ENCODE data around the gene DMD. TPM values are rescaled to one million over a fixed set of nuclear protein-coding genes. Genes with fewer than 3 reads are reported as not detected.

The DMD gene
- total and polyA plus RNA-seq, 7 donors: 2.5 to 260 (median 183) TPM

- H3K4me3 ChIP-seq: no peak overlapping the region
- no peaks in the 10 kb centered on the region for H3K9me3 ChIP-seq
- TF ChIP-seq POLR2AphosphoS5 (IDR thresholded peaks at IDR 0.05) (no peak), EP300 (IDR thresholded peaks at IDR 0.05) (no peak), CTCF (IDR thresholded peaks at IDR 0.05) (no peak), POLR2A (IDR thresholded peaks at IDR 0.05) (no peak)
- intact Hi-C loops (cut with DNase I): no loop called here
- H3K36me3 ChIP-seq: no peaks in the 10 kb centered on the region
- no peak for DNase-seq
- no peaks in the 10 kb centered on the region for H3K27me3 ChIP-seq
- no peak overlapping the region for H3K27ac ChIP-seq
- H3K4me1 ChIP-seq: no peaks in the 10 kb centered on the region
Observed at GRCh38 chrX:33161829-33162228, 49.5 kb downstream of the DMD start.

DNA sequence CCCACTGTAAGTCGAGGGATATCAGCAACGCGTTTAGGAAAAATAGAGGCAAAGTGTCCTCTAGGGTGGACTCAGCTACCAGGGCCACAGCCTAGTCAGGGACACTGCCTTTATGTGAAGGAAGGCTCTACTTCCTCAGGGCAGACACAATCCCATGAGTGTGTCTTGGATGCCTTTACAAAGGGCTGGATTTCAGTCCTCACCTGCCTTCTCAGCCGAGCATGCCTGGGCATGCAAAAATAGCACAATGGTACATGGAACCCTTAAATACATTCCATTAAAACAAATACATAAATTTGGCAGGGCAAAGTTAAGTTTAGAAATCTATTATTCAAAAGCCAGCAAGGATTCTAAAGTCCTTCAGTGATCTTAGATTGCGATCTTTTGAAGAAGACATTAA, 51.1 kb downstream of the DMD start:
- 92 to 97% methylated on average over 5 of the region's 5 CpGs for WGBS, 2 donors
- no peaks in the 10 kb centered on the region for H3K36me3 ChIP-seq
- TF ChIP-seq POLR2A (IDR thresholded peaks at IDR 0.05): no peak
- TF ChIP-seq EP300 (IDR thresholded peaks at IDR 0.05): no peak
- TF ChIP-seq CTCF (IDR thresholded peaks at IDR 0.05): no peak
- TF ChIP-seq POLR2AphosphoS5 (IDR thresholded peaks at IDR 0.05): no peak
- H3K27ac ChIP-seq: no peak overlapping the region
- H3K4me1 ChIP-seq: no peaks in the 10 kb centered on the region
- H3K27me3 ChIP-seq: no peaks in the 10 kb centered on the region
- no peak for DNase-seq
- no peaks in the 10 kb centered on the region for H3K9me3 ChIP-seq
- intact Hi-C loops (cut with DNase I): no loop called here
- H3K4me3 ChIP-seq: no peak overlapping the region

DNA sequence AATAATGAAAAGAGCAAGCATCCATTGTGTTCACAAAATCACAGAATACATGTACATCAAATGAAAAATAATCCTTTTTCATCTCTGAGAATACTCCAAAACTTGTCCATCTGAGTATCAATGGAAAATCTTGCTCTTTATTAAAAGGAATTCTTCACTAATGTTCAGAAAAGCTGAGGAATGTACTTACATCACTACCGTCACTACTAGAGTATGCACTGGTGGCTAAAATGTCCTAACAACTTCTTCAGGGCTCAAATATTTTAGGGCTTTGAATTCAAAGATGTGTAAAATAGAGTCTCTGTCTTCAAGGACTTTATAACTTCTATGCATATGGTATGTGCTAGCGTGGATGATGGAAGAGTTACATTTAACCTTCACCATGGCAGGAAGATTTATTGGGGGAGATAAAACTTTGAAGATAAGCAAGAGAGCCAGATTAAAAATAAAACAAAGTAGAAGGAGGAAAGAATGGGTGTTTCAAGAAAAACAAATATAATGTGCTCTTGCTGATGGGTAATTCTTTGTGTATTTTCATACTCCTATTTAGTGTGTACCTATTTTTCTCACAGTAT, 55.1 kb downstream of the DMD start:
- no peak overlapping the region for H3K27ac ChIP-seq
- DNase-seq: no peak
- H3K4me1 ChIP-seq: no peaks in the 10 kb centered on the region
- intact Hi-C loops (cut with DNase I): no loop called here
- no peaks in the 10 kb centered on the region for H3K36me3 ChIP-seq
- TF ChIP-seq POLR2AphosphoS5 (IDR thresholded peaks at IDR 0.05) (no peak), CTCF (IDR thresholded peaks at IDR 0.05) (no peak), EP300 (IDR thresholded peaks at IDR 0.05) (no peak)
- 38 to 59% methylated on average over 2 of the region's 2 CpGs for WGBS, 2 donors
- no peaks in the 10 kb centered on the region for H3K9me3 ChIP-seq
- no peaks in the 10 kb centered on the region for H3K27me3 ChIP-seq
- no peak overlapping the region for H3K4me3 ChIP-seq

GRCh38 chrX:33149580-33149979, 61.8 kb downstream of the DMD start:
- intact Hi-C loops (cut with DNase I): no loop called here
- no peaks in the 10 kb centered on the region for H3K9me3 ChIP-seq
- H3K4me1 ChIP-seq: no peaks in the 10 kb centered on the region
- no peaks in the 10 kb centered on the region for H3K36me3 ChIP-seq
- H3K4me3 ChIP-seq: no peak overlapping the region
- 79 to 85% methylated on average over 4 of the region's 4 CpGs for WGBS, 2 donors
- H3K27ac ChIP-seq: no peak overlapping the region
- TF ChIP-seq CTCF (IDR thresholded peaks at IDR 0.05) (no peak), POLR2AphosphoS5 (IDR thresholded peaks at IDR 0.05) (no peak), EP300 (IDR thresholded peaks at IDR 0.05) (no peak), POLR2A (IDR thresholded peaks at IDR 0.05) (no peak)
- DNase-seq: no peak
- H3K27me3 ChIP-seq: no peaks in the 10 kb centered on the region

DNA sequence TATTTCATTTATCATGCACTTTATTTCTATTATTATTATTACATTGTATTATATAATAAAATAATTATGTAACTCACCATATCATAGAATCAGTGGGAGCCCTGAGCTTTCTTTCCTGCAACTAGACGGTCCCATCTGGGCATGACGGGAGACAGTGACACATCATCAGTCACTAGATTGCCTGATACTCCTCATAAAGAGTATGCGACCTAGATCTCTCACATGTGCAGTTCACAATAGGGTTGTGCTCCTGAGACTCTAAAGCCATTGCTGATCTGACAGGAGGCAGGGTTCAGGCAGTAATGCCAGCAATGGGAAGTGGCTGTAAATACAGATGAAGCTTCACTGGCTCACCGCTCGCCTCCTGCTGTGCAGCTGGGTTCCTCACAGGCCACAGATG, 62.3 kb downstream of the DMD start:
- no peaks in the 10 kb centered on the region for H3K36me3 ChIP-seq
- H3K4me1 ChIP-seq: no peaks in the 10 kb centered on the region
- no peaks in the 10 kb centered on the region for H3K27me3 ChIP-seq
- no peak overlapping the region for H3K27ac ChIP-seq
- intact Hi-C loops (cut with DNase I): no loop called here
- DNase-seq: no peak
- H3K9me3 ChIP-seq: no peaks in the 10 kb centered on the region
- TF ChIP-seq POLR2AphosphoS5 (IDR thresholded peaks at IDR 0.05) (no peak), POLR2A (IDR thresholded peaks at IDR 0.05) (no peak), CTCF (IDR thresholded peaks at IDR 0.05) (no peak)
- H3K4me3 ChIP-seq: no peak overlapping the region
- 90 to 95% methylated on average over 5 of the region's 5 CpGs for WGBS, 2 donors

All from sigmoid colon (tissue), 7 donors.